ENCODE results near the gene MPIG6B.

- no peak for TF ChIP-seq EGR1 (IDR thresholded peaks at IDR 0.05)
- no peak for TF ChIP-seq MAX (IDR thresholded peaks at IDR 0.05)
- no peak for TF ChIP-seq EP300 (IDR thresholded peaks at IDR 0.05; ENCODE audit: borderline replicate concordance)
- no peak for TF ChIP-seq TAF1 (IDR thresholded peaks at IDR 0.05; ENCODE audit: low read depth)
- TF ChIP-seq CEBPB (IDR thresholded peaks at IDR 0.05), result no peak
- no peak for TF ChIP-seq ZBTB7A (IDR thresholded peaks at IDR 0.05; ENCODE audit: low read depth)
These were observed 52.7 kb downstream of the MPIG6B start for GRCh38 chr6:31775633-31776484.
